ENCODE data around the gene PATJ. TPM values are rescaled to one million over a fixed set of nuclear protein-coding genes. Genes with fewer than 3 reads are reported as not detected.
A peak's percentile ranks its signal among the peaks of the same experiment; 100 is the strongest.

Gene PATJ
- total and polyA plus RNA-seq, 2 of the 13 experiments (the other 11 are each of a cell fraction or from before 2014, with no cell fraction given) = 6.2 to 16.8 TPM

DNA sequence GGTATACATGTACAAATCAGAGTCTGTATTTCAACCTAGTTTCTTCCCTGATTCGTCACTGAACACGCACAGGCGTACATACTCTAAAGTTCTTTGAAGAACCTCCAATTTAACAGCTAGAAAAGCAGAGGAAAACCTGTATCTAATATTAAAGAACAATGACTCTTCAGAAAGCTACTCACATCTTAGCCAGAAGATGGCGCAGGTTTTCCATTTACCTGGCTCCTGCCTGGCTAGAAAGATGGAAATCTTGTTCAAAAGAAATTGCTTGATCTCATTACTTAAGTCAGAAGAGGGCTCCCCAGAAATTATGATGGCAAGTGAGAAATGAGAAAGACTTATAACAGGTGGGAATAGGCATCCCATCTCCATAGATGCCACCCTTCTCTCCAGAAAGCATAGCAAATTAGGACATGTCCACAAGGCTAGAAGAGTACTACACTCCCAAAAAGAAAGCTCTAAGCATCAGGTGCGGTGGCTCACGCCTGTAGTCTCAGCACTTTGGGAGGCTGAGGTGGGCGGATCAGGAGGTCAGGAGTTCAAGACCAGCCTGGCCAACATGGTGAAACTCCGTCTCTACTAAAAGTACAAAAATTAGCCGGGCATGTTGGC, 433.4 kb downstream of the PATJ start:
- WGBS (ENCODE audit: low lambda C conversion rate) = 31% methylated on average over 9 of the region's 9 CpGs
- FAIRE-seq = no peak
- DNase-seq (ENCODE audit: low spot score) = peak; percentile 47
- Histone ChIP-seq H3K27ac (ENCODE audit: extremely low read length, insufficient read depth, low read length) (no peak overlapping the region), H3K36me3 (replicated peaks in 1 of 2; ENCODE audit: control insufficient read depth in 1 of 2, insufficient read depth in 2 of 2, low read length in 2 of 2) (no peaks in the 10 kb centered on the region), H3K4me1 (ENCODE audit: insufficient read depth, low read length) (peaks cover 22% of the 10 kb centered on the region), H3K4me2 (ENCODE audit: low read depth, low read length) (0 out of 2 replicates have a peak overlapping the region, but pooled peaks have one; percentile 9), H3K9me3 (ENCODE audit: low read length) (no peaks in the 10 kb centered on the region), H3K4me3 (replicated peaks in 1 of 3; ENCODE audit: insufficient read depth in 1 of 3, low read depth in 2 of 3, low read length in 3 of 3) (no peak overlapping the region), H2AFZ (ENCODE audit: low read length) (no peak overlapping the region), H4K20me1 (ENCODE audit: insufficient read depth, low read length) (no peaks in the 10 kb centered on the region), H3K9ac (ENCODE audit: insufficient read depth, low read depth, low read length) (no peak overlapping the region), H3K27me3 (ENCODE audit: control insufficient read depth in 1 of 2, insufficient read depth in 2 of 2, low read length in 2 of 2) (no peaks in the 10 kb centered on the region; a peak in 1 of 5 replicates), H3K79me2 (ENCODE audit: insufficient read depth, low read length) (no peaks in the 10 kb centered on the region)
- no TSS peak for BruUV-seq (replicated peaks)
- in situ Hi-C loops (cut with HindIII; ENCODE audit: extremely low pct_ligation_motif_present, low pct_unique_long_range_greater_than_20kb) = loop anchor here (5.0 kb wide), 1 partner anchor 232 kb away; no protein-coding TSS in a partner anchor
- no peak for TF ChIP-seq ATM (IDR thresholded peaks at IDR 0.05; ENCODE audit: borderline replicate concordance)
- no peak for TF ChIP-seq POLR2AphosphoS2 (IDR thresholded peaks at IDR 0.05; ENCODE audit: low read depth, low read length)
- peak; percentile 87 for TF ChIP-seq SMC3 (IDR thresholded peaks at IDR 0.05; ENCODE audit: low read length)
- TF ChIP-seq STAT5B (CRISPR knock-in tag; IDR thresholded peaks at IDR 0.05) = no peak
- TF ChIP-seq, protein P1, sequence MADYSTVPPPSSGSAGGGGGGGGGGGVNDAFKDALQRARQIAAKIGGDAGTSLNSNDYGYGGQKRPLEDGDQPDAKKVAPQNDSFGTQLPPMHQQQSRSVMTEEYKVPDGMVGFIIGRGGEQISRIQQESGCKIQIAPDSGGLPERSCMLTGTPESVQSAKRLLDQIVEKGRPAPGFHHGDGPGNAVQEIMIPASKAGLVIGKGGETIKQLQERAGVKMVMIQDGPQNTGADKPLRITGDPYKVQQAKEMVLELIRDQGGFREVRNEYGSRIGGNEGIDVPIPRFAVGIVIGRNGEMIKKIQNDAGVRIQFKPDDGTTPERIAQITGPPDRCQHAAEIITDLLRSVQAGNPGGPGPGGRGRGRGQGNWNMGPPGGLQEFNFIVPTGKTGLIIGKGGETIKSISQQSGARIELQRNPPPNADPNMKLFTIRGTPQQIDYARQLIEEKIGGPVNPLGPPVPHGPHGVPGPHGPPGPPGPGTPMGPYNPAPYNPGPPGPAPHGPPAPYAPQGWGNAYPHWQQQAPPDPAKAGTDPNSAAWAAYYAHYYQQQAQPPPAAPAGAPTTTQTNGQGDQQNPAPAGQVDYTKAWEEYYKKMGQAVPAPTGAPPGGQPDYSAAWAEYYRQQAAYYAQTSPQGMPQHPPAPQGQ (CRISPR knock-in tag; IDR thresholded peaks at IDR 0.05; ENCODE audit: borderline replicate concordance) = no peak
- TF ChIP-seq, protein P2, sequence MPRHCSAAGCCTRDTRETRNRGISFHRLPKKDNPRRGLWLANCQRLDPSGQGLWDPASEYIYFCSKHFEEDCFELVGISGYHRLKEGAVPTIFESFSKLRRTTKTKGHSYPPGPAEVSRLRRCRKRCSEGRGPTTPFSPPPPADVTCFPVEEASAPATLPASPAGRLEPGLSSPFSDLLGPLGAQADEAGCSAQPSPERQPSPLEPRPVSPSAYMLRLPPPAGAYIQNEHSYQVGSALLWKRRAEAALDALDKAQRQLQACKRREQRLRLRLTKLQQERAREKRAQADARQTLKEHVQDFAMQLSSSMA (CRISPR knock-in tag; IDR thresholded peaks at IDR 0.05) = no peak
- TF ChIP-seq ZSCAN31 (CRISPR knock-in tag; IDR thresholded peaks at IDR 0.05; ENCODE audit: low read depth) = peak; percentile 51; the same call in 1 of the 2 replicates
- peak; percentile 91 for TF ChIP-seq STAG1 (CRISPR knock-in tag; IDR thresholded peaks at IDR 0.05)
- TF ChIP-seq, protein P3, sequence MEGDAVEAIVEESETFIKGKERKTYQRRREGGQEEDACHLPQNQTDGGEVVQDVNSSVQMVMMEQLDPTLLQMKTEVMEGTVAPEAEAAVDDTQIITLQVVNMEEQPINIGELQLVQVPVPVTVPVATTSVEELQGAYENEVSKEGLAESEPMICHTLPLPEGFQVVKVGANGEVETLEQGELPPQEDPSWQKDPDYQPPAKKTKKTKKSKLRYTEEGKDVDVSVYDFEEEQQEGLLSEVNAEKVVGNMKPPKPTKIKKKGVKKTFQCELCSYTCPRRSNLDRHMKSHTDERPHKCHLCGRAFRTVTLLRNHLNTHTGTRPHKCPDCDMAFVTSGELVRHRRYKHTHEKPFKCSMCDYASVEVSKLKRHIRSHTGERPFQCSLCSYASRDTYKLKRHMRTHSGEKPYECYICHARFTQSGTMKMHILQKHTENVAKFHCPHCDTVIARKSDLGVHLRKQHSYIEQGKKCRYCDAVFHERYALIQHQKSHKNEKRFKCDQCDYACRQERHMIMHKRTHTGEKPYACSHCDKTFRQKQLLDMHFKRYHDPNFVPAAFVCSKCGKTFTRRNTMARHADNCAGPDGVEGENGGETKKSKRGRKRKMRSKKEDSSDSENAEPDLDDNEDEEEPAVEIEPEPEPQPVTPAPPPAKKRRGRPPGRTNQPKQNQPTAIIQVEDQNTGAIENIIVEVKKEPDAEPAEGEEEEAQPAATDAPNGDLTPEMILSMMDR (CRISPR knock-in tag; IDR thresholded peaks at IDR 0.05) = peak; percentile 82
- TF ChIP-seq FOXM1 (CRISPR knock-in tag; IDR thresholded peaks at IDR 0.05) = no peak
- TF ChIP-seq ZNF614 (CRISPR knock-in tag; IDR thresholded peaks at IDR 0.05; ENCODE audit: borderline replicate concordance) = 0 out of 2 replicates have a peak, but pooled peaks have one; percentile 28
- no peak for TF ChIP-seq SRSF4 (IDR thresholded peaks at IDR 0.05; ENCODE audit: low read depth, low read length, poor library complexity, severe bottlenecking)
- TF ChIP-seq SPEN (CRISPR knock-in tag; IDR thresholded peaks at IDR 0.05; ENCODE audit: low read depth) = no peak
- no peak for TF ChIP-seq ZFYVE20 (CRISPR knock-in tag; IDR thresholded peaks at IDR 0.05; ENCODE audit: borderline replicate concordance, low read depth)
- TF ChIP-seq RAD21 (CRISPR knock-in tag; IDR thresholded peaks at IDR 0.05) = peak; percentile 68
- no peak for TF ChIP-seq ZNF788 (CRISPR knock-in tag; IDR thresholded peaks at IDR 0.05; ENCODE audit: borderline replicate concordance)
- intact Hi-C loops (cut with micrococcal nuclease; ENCODE audit: unreplicated experiment) = loop anchor here (1.0 to 5.0 kb wide), 3 partner anchors 67 to 232 kb away; no protein-coding TSS in a partner anchor
- ChIA-PET POLR2A (no interaction called here), CTCF (ENCODE audit: low intra/inter-chr PET ratio, low total read pairs) (interaction anchor here (1.2 to 3.6 kb wide), 3 partner anchors 65 to 231 kb away, joined by 3 to 35 read pairs (median 6); no protein-coding TSS in a partner anchor)
- peak; percentile 52 for ATAC-seq
